Activated CD8-positive, alpha-beta memory T cell treated with anti-CD3 and anti-CD28 coated beads for 24 hours (primary cell): ENCODE measurements around the gene S1PR4.
A peak's percentile ranks its signal among the peaks of the same experiment; 100 is the strongest.
"Not testable (repeated sequence)": the region's sequence is repeated elsewhere in the genome, so short reads cannot be mapped to it uniquely, and the experiment has no call there.

Experiments used
- DNase-seq: peaks from one replicate; pipeline ENCODE4 v3.0.0-alpha.2; 2020

S1PR4 gene

DNA sequence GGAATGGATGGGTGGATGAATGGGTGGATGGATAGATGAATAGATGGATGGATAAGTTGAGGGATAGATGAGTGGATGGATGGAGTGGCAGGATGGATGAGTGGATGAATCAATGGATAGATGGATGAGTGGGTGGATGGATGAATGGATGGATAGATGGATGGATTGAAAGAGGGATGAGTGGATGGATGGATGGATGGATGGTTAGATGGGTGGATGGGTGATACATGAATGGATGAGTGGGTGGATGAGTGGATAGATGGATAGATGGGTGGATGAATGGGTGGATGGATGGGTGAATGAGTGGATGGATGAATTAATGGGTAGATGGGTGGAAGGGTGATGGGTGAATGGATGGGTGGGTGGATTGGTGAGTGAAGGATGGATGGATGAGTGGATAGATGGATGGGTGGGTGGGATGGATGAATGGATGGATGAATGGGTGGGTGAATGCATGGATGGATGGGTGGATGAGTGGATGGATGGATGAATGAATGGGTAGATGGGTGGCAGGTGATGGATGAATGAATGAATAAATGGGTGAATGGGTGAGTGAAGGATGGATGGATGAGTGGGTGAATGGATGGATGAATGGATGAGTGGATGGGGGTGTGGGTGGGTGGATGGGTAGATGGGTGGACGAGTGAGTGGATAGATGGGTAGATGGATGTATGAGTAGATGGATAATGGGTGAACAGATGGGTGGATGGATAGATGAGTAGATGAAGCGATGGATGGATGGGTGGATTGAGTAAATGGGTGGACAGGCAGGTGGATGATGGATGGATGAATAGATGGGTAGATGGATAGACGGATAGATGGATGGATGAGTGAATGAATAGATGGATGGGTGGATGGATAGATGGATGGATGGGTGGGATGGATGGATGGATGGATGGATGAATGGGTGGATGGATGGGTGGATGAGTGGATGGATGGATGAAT, 25.0 kb upstream of the S1PR4 start:
- DNase-seq = no peak

DNA sequence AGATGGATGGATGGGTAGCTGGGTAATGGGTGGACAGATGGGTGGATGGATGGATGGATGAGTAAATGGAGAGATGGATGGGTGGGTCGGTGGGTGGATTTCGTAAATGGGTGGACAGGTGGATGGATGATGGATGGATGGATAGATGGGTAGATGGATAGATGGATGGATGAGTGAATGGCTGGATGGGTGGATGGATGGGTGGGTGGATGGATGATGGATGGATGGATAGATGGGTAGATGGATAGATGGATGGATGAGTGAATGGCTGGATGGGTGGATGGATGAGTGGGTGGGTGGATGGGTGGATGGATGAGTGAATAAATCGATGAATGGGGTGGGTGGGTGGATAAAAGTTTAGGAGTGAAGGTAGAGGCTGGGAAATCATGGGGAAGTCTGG, 24.1 kb upstream of the S1PR4 start:
- DNase-seq = not testable (repeated sequence)

DNA sequence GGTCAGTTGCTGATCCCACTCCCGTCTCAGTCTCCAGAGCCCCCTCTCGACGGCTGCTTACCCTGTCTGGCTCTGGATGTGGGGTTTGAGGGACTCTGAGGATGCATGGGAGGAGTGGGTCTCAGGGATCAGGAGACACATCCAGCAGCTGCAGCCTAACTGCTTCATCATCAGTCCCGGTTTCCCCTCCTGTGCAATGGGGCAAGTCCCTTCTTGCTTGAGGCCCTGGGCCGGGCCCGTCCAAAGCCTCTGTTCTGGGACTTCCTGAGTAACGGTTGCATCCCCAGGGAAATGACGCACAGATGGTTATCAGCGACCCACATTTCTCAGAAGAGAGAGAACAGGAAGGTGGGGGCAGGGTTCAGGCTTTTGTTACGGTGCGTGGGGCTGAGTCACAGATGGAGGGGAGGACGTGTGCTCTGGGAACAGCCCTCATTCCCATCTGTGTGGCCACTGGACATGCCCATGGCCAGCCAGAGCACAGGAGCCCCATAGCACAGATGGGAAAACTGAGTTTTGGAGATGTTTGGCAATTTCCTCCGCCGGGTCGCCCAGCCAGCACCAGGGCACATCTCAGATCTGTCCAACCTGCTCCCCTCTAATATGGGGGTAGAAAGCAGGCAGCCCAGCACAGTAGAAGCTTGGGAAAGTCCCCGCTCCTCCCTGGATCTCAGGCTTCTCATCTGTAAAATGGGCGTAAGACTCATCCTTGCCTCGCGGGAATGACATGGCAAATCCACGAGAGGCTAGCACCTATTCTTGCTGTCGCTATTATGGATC, 23.4 kb upstream of the S1PR4 start:
- DNase-seq = peak; percentile 85

DNA sequence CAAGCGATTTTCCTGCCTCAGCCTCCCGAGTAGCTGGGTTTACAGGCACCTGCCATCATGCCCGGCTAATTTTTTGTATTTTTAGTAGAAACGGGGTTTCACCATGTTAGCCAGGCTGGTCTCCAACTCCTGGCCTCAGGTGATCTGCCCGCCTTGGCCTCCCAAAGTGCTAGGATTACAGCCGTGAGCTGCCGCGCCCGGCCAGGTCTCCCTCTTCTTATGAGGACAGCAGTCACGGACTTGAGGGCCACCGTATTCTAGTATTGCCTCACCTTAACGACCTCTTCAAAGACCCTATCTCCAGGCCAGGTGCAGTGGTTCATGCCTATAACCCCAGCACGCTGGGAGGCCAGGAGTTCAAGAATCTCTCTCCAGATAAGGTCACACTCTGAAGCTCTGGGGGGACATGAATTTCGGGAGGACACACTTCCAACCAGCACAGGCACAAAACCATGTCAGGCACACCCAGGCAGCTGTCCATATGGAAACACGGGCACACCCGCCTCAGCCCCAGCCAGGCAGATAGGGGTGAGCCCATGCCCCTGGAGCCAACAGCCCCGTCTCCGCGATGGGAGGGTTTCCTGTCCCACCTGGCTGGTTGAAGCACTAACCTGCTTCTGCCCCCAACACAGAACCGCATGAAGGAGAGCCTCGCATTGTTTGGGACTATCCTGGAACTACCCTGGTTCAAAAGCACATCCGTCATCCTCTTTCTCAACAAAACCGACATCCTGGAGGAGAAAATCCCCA, 21.3 kb upstream of the S1PR4 start:
- no peak for DNase-seq

DNA sequence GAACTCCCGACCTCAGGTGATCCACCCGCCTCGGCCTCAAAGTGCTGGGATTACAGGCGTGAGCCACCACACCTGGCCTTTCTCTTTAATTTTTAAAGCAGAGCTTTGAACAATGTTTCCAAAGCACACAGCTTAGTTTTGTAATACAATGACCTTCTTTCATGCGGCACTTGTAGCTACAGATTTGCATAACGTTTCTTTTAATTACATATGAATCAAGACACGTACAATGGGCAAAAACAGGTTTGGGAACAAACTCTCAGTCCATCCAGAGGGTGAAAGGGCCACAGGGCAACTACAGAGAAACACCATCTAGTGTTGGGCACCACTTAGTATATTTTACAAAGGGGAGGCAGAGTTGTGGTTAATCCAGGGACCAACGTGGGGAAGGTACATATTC, 19.0 kb upstream of the S1PR4 start:
- no peak for DNase-seq

DNA sequence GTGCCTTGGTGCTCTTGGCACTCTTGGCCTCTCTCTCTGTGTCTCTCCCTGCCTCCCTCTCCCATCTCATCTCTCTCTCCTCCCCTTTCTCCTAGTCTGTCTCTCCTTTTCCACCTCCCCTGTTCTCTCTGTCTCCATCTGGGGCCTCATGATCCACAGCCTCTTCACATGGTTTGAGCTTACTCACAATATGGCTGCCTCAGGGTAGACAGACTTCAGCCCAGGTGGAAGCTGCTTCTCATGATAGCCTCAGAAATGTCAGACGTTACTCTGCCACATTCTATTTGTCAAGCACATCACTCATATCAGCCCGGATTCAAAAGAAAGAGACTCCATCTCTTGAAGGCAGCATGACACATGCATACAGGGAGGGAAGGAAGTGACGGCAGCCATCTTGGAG, 18.4 kb upstream of the S1PR4 start:
- no peak for DNase-seq

DNA sequence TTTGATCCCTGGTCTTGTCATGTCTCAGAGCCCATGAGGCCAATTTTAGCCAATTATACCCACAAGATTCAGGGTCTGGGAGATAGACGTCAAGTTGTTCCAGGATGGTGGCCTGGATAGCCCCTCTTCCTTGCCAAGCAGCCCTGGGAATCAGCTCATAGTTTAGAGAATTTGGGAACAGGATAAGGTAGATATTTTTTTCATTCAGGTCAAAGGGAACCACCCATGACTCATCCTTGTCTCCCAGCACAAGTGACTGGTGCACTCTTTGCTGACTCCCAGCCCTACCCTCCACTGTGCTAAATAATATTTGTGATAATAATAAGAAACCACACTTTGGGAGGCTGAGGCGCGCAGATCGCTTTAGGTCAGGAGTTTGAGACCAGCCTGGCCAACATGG, 17.1 kb upstream of the S1PR4 start:
- no peak for DNase-seq

DNA sequence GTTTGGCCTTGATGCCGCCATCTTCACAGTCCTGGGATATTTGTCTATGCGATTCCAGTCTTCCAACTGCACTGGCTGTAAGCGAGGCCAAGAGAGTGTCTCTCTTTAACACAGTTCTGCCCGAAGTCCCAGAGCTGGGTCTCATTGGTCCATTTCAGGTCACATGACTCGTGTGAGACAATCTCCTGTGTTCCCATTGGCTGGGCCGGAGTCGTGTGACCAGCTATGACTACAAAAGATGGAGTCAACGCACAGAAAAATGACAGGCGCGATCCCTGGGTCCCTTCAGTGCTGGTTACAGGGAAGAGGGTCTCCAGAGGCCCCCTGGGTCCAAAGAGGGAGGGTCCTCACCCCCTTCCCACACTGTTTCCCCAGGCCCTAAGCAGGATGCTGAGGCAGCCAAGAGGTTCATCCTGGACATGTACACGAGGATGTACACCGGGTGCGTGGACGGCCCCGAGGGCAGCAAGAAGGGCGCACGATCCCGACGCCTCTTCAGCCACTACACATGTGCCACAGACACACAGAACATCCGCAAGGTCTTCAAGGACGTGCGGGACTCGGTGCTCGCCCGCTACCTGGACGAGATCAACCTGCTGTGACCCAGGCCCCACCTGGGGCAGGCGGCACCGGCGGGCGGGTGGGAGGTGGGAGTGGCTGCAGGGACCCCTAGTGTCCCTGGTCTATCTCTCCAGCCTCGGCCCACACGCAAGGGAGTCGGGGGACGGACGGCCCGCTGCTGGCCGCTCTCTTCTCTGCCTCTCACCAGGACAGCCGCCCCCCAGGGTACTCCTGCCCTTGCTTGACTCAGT, 15.9 kb upstream of the S1PR4 start:
- no peak for DNase-seq

DNA sequence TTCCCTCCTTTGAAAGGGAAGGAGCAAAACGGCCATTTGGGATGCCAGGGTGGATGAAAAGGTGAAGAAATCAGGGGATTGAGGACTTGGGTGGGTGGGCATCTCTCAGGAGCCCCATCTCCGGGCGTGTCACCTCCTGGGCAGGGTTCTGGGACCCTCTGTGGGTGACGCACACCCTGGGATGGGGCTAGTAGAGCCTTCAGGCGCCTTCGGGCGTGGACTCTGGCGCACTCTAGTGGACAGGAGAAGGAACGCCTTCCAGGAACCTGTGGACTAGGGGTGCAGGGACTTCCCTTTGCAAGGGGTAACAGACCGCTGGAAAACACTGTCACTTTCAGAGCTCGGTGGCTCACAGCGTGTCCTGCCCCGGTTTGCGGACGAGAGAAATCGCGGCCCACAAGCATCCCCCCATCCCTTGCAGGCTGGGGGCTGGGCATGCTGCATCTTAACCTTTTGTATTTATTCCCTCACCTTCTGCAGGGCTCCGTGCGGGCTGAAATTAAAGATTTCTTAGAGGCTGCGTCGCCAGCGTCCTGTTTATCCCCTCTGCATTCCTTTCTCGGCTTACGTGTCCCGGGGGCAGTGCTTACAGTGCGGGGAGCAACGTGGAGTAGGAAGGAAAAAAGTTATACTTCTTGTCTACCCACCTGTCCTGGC, 15.2 kb upstream of the S1PR4 start:
- peak; percentile 87 for DNase-seq

DNA sequence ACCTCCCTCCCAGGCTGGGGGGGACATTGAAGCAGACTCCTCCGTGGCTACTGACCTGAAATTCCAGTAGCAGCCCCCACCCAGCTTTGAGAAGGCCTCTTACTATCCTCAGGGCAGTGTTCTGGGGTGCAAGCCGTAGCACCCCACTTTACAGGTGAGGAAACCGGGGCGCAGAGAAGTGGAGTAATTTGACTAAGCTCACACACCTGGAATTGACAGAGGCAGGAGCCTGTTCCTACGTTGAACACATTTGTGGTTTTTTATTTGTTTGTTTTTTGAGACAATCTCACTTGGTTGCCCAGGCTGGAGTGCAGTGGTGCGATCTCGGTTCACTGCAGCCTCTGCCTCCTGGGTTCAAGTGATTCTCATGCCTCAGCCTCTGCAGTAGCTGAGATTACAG, 14.6 kb upstream of the S1PR4 start:
- DNase-seq = no peak

DNA sequence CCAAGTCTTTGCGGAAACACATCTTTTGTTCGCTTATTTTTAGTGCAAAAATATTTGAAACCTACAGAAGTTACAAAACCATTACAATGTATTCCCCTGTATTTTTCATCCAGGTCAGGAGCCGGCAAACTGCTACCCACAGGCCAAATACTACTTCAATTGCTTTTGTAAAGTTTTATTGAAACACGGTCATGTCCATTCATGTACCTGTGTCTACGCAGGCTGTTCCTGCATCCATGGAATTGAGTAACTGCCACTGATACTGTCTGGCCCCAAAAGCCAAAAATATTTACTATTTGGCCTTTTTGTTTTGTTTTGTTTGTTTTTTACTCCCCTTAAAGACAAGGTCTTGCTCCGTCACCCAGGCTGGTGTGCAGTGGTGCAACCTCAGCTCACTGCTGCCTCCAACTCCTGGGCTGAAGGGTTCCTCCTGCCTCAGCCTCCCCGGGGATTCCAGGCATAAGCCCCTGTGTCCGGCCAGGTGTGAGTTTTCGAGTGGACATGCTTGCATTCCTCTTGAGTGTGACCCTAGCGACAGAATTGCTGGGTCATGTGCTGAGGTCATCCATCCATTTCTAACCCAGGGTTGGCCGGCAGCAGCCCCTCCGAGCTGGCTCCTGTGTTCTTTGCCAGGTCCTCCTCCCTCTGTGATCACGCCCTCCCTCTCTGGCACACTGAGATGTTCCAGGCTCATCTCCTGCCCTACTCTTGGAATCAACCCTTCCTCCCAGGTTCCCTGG, 10.9 kb upstream of the S1PR4 start:
- DNase-seq = no peak

DNA sequence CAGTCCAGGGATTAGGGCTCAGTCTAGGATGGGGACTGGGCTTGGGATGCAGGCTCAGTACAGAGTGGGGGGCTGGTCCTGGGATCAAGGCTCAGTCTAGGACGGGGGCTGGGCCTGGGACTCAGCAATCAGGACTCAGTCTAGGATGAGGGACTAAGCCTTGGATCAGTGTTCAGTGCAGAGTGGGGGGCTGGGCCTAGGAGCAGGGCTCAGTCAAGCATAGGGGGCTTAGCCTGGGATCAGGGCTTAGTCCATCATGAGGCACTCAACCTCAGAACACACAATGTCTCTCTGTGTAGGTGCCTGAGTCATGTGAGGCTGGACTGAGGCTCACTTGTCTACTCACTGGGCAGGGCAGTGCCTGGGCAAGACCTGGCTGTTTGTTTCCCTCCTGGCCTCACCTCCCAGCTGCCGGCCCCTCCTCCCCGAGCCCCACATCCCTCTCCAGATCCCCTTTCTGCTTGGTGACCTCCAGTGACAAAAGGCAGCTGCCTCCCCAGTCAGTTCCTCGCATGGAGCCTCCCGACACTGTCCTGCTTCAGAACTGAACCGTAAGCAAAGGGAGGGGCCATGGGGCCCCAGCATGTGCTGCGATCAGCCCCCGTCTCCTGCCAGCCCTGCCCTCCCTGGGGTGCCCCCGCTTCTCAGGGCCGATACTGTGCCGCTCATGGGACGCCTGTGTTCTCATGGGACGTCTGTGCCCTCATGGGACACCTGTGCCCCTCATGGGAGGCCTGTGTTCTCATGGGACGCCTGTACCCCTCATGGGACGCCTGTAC, 6.5 kb upstream of the S1PR4 start:
- no peak for DNase-seq

DNA sequence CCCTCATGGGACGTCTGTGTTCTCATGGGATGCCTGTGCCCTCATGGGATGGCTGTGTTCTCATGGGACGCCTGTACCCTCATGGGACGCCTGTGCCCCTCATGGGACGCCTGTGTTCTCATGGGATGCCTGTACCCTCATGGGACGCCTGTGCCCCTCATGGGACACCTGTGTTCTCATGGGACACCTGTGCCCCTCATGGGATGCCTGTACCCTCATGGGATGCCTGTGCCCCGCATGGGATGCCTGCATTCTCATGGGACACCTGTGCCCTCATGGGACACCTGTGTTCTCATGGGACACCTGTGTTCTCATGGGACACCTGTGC, 5.9 kb upstream of the S1PR4 start:
- DNase-seq = not testable (repeated sequence)

DNA sequence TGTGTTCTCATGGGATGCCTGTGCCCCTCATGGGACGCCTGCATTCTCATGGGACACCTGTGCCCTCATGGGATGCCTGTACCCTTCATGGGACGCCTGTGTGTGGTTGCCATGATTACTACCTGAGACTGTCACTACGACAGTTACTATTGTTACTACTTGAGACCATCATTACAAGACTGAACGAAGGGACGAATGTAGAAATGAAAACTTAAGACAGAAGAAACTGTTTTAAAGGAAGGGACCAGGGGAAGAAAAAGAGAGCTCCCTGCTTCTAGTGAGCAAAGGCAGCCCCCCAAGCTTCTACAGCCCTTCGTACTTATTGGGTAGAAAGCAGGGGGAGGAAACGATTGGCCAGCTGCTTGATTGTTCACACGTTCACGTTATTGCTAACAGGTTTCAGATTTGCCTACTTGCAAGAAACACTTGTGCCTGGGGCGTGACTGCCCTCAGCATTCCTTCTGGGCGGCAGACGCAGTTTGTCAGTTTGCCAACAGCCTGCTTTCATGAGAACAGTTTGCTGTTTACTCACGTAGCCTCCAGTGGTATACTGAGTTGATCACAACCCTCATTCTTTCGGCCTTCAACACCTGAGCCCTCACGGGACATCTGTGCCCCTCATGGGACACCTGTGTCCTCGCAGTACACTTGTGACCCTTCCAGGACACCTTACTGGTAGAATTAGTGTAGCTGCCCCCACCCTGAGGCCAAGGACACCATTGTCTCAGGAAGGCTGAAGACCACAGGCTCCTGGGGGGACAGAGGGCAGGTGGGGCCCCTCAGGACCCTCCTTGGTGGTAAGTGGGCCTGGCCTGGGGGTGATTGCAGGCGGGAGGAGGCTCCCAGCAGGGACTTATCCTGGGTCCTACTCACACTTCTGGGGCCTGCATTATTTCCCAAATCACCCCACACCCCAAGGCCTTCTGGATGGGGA, 2.5 kb upstream of the S1PR4 start:
- DNase-seq = no peak

DNA sequence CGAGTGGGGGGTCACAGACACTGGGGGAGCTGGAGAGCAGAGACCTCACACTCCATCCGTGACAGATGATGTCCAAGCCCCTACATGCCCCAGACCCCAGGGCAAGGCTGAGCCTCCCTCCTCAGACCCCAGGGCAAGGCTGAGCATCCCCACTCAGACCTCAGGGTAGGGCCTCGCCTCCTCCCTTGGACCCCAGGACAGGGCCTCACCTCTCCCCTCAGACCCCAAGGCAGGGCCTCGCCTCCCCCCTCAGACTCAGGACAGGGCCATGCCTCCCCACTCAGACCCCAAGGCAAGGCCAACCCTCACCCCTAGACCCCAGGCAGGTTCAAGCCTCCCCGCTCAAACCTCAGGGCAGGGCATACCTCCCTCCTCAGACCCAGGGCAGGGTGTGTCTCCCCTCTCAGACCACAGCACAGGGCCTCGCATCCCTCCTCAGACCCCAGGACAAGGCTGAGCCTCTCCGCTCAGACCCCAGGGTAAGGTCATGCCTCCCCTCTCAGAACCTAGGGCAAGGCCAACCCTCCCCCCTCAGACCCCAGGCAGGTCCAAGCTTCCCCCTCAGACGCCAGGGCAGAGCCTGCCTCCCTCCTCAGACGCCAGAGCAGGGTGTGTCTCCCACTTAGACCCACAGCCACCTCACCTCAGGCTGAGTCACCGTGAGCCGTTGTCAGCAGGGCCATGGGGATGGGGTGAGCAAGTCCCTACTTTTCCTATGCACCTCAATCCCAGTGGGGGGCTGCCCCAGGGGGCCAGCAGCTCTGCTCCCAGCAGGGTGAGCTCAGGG, 1.7 kb upstream of the S1PR4 start:
- peak; percentile 85 for DNase-seq

DNA sequence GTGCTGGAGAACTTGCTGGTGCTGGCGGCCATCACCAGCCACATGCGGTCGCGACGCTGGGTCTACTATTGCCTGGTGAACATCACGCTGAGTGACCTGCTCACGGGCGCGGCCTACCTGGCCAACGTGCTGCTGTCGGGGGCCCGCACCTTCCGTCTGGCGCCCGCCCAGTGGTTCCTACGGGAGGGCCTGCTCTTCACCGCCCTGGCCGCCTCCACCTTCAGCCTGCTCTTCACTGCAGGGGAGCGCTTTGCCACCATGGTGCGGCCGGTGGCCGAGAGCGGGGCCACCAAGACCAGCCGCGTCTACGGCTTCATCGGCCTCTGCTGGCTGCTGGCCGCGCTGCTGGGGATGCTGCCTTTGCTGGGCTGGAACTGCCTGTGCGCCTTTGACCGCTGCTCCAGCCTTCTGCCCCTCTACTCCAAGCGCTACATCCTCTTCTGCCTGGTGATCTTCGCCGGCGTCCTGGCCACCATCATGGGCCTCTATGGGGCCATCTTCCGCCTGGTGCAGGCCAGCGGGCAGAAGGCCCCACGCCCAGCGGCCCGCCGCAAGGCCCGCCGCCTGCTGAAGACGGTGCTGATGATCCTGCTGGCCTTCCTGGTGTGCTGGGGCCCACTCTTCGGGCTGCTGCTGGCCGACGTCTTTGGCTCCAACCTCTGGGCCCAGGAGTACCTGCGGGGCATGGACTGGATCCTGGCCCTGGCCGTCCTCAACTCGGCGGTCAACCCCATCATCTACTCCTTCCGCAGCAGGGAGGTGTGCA, 587 bp downstream of the S1PR4 start:
- no peak for DNase-seq

DNA sequence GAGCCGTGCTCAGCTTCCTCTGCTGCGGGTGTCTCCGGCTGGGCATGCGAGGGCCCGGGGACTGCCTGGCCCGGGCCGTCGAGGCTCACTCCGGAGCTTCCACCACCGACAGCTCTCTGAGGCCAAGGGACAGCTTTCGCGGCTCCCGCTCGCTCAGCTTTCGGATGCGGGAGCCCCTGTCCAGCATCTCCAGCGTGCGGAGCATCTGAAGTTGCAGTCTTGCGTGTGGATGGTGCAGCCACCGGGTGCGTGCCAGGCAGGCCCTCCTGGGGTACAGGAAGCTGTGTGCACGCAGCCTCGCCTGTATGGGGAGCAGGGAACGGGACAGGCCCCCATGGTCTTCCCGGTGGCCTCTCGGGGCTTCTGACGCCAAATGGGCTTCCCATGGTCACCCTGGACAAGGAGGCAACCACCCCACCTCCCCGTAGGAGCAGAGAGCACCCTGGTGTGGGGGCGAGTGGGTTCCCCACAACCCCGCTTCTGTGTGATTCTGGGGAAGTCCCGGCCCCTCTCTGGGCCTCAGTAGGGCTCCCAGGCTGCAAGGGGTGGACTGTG, 1.2 kb downstream of the S1PR4 start:
- peak; percentile 85 for DNase-seq
